PC-3 (cell line): ENCODE measurements around the gene PRPF38B.

Source experiments
- EZH2 ChIP-seq: fragments of 300-600 bp; sonication (generic); IDR thresholded peaks from one replicate; pipeline ENCODE4 v1.6.1; 2017; ENCODE audit warnings: antibody characterized with exemption, mild to moderate bottlenecking, low read length; ENCODE audit not compliant: unreplicated experiment
- EZH2phosphoT487 ChIP-seq: fragments of 300-600 bp; sonication (generic); IDR thresholded peaks from 2 replicates; pipeline ENCODE4 v1.6.1; 2018; ENCODE audit warnings: mild to moderate bottlenecking, antibody characterized with exemption, low read length, borderline replicate concordance
- TF ChIP-seq, protein P1 (sequence below): fragments of 300-600 bp; sonication (generic); conservative IDR thresholded peaks from 2 replicates; pipeline ENCODE4 v1.5.1; 2017; ENCODE audit warnings: antibody characterized with exemption, low read depth, mild to moderate bottlenecking, low read length

DNA sequence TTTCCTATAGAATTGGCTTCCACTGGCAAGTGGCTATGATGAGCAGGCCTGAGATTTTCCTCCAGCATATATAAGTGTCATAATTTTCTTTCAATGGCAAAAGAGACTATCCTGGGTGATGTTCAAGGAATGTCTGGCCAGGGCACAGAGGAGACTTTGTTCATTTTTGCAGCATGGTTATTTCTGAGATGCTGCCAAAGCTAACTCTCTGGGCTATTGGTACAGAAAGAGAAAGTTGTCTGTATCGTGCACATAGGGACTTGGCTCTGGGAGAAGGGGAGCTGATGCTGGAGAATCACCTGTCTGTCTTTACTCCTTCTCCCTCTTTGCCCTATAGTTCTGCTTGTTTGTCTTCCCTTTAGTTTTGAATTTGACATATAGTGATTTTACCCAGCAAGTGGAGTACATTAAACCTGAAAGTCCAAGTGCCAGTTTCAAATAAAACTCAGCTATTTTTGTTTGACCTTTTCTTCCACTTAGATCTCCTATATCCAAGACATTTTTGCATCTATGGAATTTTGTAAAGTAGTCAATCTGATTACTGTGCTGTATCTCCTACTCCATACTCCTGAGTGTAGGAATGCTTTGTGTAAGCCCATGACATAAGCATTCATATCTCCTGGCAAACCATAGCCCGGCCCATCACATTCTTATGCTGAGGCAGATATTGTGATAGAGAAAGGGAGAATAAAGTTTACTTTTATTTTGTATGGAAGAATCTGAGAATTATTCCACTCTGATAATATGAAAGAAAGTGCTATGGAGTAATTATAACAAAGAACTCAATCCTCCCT is 24.5 kb downstream of the PRPF38B start:
- TF ChIP-seq EZH2: no peak
- TF ChIP-seq, protein P1, sequence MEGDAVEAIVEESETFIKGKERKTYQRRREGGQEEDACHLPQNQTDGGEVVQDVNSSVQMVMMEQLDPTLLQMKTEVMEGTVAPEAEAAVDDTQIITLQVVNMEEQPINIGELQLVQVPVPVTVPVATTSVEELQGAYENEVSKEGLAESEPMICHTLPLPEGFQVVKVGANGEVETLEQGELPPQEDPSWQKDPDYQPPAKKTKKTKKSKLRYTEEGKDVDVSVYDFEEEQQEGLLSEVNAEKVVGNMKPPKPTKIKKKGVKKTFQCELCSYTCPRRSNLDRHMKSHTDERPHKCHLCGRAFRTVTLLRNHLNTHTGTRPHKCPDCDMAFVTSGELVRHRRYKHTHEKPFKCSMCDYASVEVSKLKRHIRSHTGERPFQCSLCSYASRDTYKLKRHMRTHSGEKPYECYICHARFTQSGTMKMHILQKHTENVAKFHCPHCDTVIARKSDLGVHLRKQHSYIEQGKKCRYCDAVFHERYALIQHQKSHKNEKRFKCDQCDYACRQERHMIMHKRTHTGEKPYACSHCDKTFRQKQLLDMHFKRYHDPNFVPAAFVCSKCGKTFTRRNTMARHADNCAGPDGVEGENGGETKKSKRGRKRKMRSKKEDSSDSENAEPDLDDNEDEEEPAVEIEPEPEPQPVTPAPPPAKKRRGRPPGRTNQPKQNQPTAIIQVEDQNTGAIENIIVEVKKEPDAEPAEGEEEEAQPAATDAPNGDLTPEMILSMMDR: no peak
- TF ChIP-seq EZH2phosphoT487: no peak
